HCT116 (cell line): ENCODE data around the gene PHKA2. TPM values are rescaled to one million over a fixed set of nuclear protein-coding genes. Genes with fewer than 3 reads are reported as not detected.

Source experiments
- ATAC-seq: fragments of 200-7000 bp; cut with Tn5 transposase; 2 replicates; pipeline ENCODE4 v1.9.1; 2020; ENCODE audit warnings: mild to moderate bottlenecking, moderate library complexity
- BruUV-seq: library from RNA; stranded (reverse); fragments of 400-500 nt; replicated peaks from 2 replicates; lab custom pipeline; 2021; lab: Mats Ljungman, UMichigan
- CTCF ChIA-PET: fragments of 300-600 bp; sonication (Branson Sonifier 250); formaldehyde crosslinking; loops from one replicate; lab custom pipeline; 2021; ENCODE audit warnings: antibody characterized with exemption; lab: Charles Lee
- POLR2A ChIA-PET: fragments of 300-600, 350-600 bp; sonication (Branson Sonifier 250); formaldehyde crosslinking; loops from one replicate; lab custom pipeline; 2021; ENCODE audit warnings: antibody characterized with exemption; lab: Charles Lee
- RAD21 ChIA-PET, 2 experiments: fragments of 300-600 bp; sonication (Branson Sonifier 250); formaldehyde crosslinking; loops; one replicate each; lab custom pipeline; 2023; ENCODE audit warnings: low total read pairs in 2 of 2; ENCODE audit not compliant: uncharacterized antibody in 2 of 2, unreplicated experiment in 2 of 2, low non-redundant PET in 1 of 2; lab: Charles Lee
- DNase-seq: peaks from one replicate; pipeline ENCODE4 v3.0.0-alpha.2; 2010; ENCODE audit warnings: low read depth, low spot score
- H2AFZ ChIP-seq: fragments of 200-600 bp; shearing (Covaris generic), sonication (generic); 2 replicates; pipeline ENCODE4 v1.6.1; 2017; ENCODE audit warnings: low read depth, mixed run types, mixed read lengths, antibody characterized with exemption, low read length; ENCODE audit not compliant: poor library complexity, severe bottlenecking
- H3K27ac ChIP-seq: 2 replicates; pipeline ENCODE4 v1.5.1; 2012; ENCODE audit warnings: low read depth, low read length
- H3K27me3 ChIP-seq: fragments of 200-600 bp; sonication (generic); 2 replicates; pipeline ENCODE4 v1.6.1; 2016; ENCODE audit warnings: mixed run types, low read length, mixed read lengths; ENCODE audit not compliant: insufficient read depth
- H3K36me3 ChIP-seq, 2 experiments: fragments of 200-500 bp in 1 of 2; fragments of 200-600 bp in 1 of 2; sonication (Bioruptor generic) in 1 of 2; sonication (generic) in 1 of 2; 2 replicates each; pipeline versions ENCODE4 v1.5.1 to v1.6.1; 2014 to 2016; ENCODE audit warnings: low read length in 2 of 2, inconsistent platforms in 1 of 2, mixed read lengths in 1 of 2, mixed run types in 1 of 2; ENCODE audit not compliant: insufficient read depth in 2 of 2, control insufficient read depth in 1 of 2
- H3K4me1 ChIP-seq, 2 experiments: fragments of 200-600 bp in 1 of 2; sonication (generic) in 1 of 2; 2 replicates each; pipeline versions ENCODE4 v1.5.1 to v1.6.1; 2012 to 2017; ENCODE audit warnings: low read length in 2 of 2, inconsistent platforms in 1 of 2, mild to moderate bottlenecking in 1 of 2, mixed read lengths in 1 of 2, mixed run types in 1 of 2, moderate library complexity in 1 of 2; ENCODE audit not compliant: insufficient read depth in 2 of 2, control insufficient read depth in 1 of 2
- H3K4me2 ChIP-seq: fragments of 200-600 bp; sonication (generic); 2 replicates; pipeline ENCODE4 v1.6.1; 2017; ENCODE audit warnings: mixed run types, low read length, mixed read lengths
- H3K4me3 ChIP-seq, 2 experiments: fragments of 200-600 bp in 1 of 2; sonication (generic) in 1 of 2; replicated peaks in 1 of 2; 2 replicates each; pipeline ENCODE4 v1.5.1; 2011 to 2016; ENCODE audit warnings: low read length in 2 of 2, control low read depth in 1 of 2, low read depth in 1 of 2, mild to moderate bottlenecking in 1 of 2, mixed read lengths in 1 of 2, mixed run types in 1 of 2
- H3K79me2 ChIP-seq: fragments of 200-600 bp; sonication (generic); 2 replicates; pipeline ENCODE4 v1.6.1; 2017; ENCODE audit warnings: mild to moderate bottlenecking, mixed run types, low read length, moderate library complexity, mixed read lengths; ENCODE audit not compliant: insufficient read depth
- H3K9ac ChIP-seq: fragments of 200-600 bp; sonication (generic); 2 replicates; pipeline ENCODE4 v1.6.1; 2016; ENCODE audit warnings: low read length, mixed read lengths
- H3K9me2 ChIP-seq: fragments of 200-600 bp; sonication (generic), shearing (Covaris generic); 2 replicates; pipeline ENCODE4 v1.6.1; 2017; ENCODE audit warnings: mixed run types, mild to moderate bottlenecking, moderate library complexity; ENCODE audit not compliant: insufficient read depth
- H3K9me3 ChIP-seq, 2 experiments: fragments of 200-500 bp in 1 of 2; fragments of 200-600 bp in 1 of 2; sonication (Bioruptor generic) in 1 of 2; sonication (generic) in 1 of 2; 2 replicates each; pipeline ENCODE4 v1.6.1; 2014 to 2017; ENCODE audit warnings: low read length in 2 of 2, mixed read lengths in 2 of 2, inconsistent platforms in 1 of 2, low read depth in 1 of 2, mild to moderate bottlenecking in 1 of 2, mixed run types in 1 of 2, moderate library complexity in 1 of 2; ENCODE audit not compliant: control insufficient read depth in 1 of 2, insufficient read depth in 1 of 2
- H4K20me1 ChIP-seq: fragments of 200-600 bp; sonication (generic), shearing (Covaris generic); 2 replicates; pipeline ENCODE4 v1.6.1; 2017; ENCODE audit warnings: mixed run types, mild to moderate bottlenecking, moderate library complexity; ENCODE audit not compliant: insufficient read depth
- ATF3 ChIP-seq: IDR thresholded peaks from 2 replicates; pipeline ENCODE4 v1.6.1; 2012
- CBX3 ChIP-seq: IDR thresholded peaks from 2 replicates; pipeline ENCODE4 v1.6.1; 2012; ENCODE audit warnings: low read depth
- ELF1 ChIP-seq: IDR thresholded peaks from 2 replicates; pipeline ENCODE4 v1.6.1; 2012; ENCODE audit warnings: low read depth, borderline replicate concordance
- EZH2phosphoT487 ChIP-seq: fragments of 200-600 bp; IDR thresholded peaks from 2 replicates; pipeline ENCODE4 v1.6.1; 2018; ENCODE audit warnings: antibody characterized with exemption, borderline replicate concordance
- JUND ChIP-seq: IDR thresholded peaks from 2 replicates; pipeline ENCODE4 v1.6.1; 2012
- REST ChIP-seq: IDR thresholded peaks from 2 replicates; pipeline ENCODE4 v1.6.1; 2012; ENCODE audit warnings: low read depth
- SIN3A ChIP-seq: IDR thresholded peaks from 2 replicates; pipeline ENCODE4 v1.6.1; 2012; ENCODE audit warnings: low read depth
- SP1 ChIP-seq: IDR thresholded peaks from 2 replicates; pipeline ENCODE4 v1.6.1; 2012; ENCODE audit warnings: low read depth
- SRF ChIP-seq: IDR thresholded peaks from 2 replicates; pipeline ENCODE4 v1.6.1; 2012; ENCODE audit warnings: low read depth
- intact Hi-C: fragments of 100-400 bp; cut with micrococcal nuclease; formaldehyde crosslinking; loops from 2 replicates; pipeline ENCODE4 v1.10.0; 2022
- total RNA-seq: library from RNA; stranded (reverse); gene quantifications from one replicate; pipeline ENCODE4 v1.2.1, GENCODE V29; 2021; ENCODE audit not compliant: unreplicated experiment

The PHKA2 gene
- total RNA-seq, 1 experiment from 2014 or later: 23.8 TPM

GRCh38 chrX:18856645-18856997 is 127.3 kb downstream of the PHKA2 start:
- no peaks in the 10 kb centered on the region for H3K27me3 ChIP-seq
- H3K4me1 ChIP-seq: no peaks in the 10 kb centered on the region
- H2AFZ ChIP-seq: no peak overlapping the region
- no peak overlapping the region for H3K4me3 ChIP-seq
- intact Hi-C loops: no loop called here
- no peak overlapping the region for H3K4me2 ChIP-seq
- DNase-seq (no peak), ATAC-seq (no peak)
- ChIA-PET CTCF (no interaction called here), RAD21 (no interaction called here), POLR2A (no interaction called here)
- H3K79me2 ChIP-seq: no peaks in the 10 kb centered on the region
- H3K36me3 ChIP-seq: no peaks in the 10 kb centered on the region
- no peaks in the 10 kb centered on the region for H3K9me2 ChIP-seq
- no peaks in the 10 kb centered on the region for H3K9me3 ChIP-seq
- H4K20me1 ChIP-seq: no peaks in the 10 kb centered on the region
- TF ChIP-seq CBX3: no peak
- TF ChIP-seq SRF: no peak
- TF ChIP-seq ELF1: no peak
- TF ChIP-seq ATF3: no peak
- no peak for TF ChIP-seq EZH2phosphoT487
- no peak for TF ChIP-seq SIN3A
- no peak for TF ChIP-seq JUND
- TF ChIP-seq SP1: no peak
- no peak for TF ChIP-seq REST
- no peak overlapping the region for H3K27ac ChIP-seq
- BruUV-seq: no TSS peak
- no peak overlapping the region for H3K9ac ChIP-seq
